T-helper 17 cell (primary cell): ENCODE data around the gene LIFR. TPM values are rescaled to one million over a fixed set of nuclear protein-coding genes. Genes with fewer than 3 reads are reported as not detected.
"Not testable (repeated sequence)": the region's sequence is repeated elsewhere in the genome, so short reads cannot be mapped to it uniquely, and the experiment has no call there.

Experiments used
- ATAC-seq: fragments of 150-1000 bp; cut with Tn5 transposase; 2 replicates; pipeline ENCODE4 v1.10.0; 2021; ENCODE audit warnings: mild to moderate bottlenecking, moderate library complexity
- DNase-seq, 3 donors: peaks; one replicate each; pipeline versions ENCODE4 v3.0.0 to v3.0.0-alpha.2; 2020 to 2021
- H3K9me3 ChIP-seq: one replicate; pipeline ENCODE4 v1.7.0; 2013; ENCODE audit warnings: low read length, mild to moderate bottlenecking; ENCODE audit not compliant: control insufficient read depth, poor library complexity, severe bottlenecking
- H3K27ac Mint-ChIP-seq: one replicate; pipeline ENCODE4 v1.8.0; 2022; ENCODE audit warnings: mild to moderate bottlenecking, moderate library complexity, mixed read lengths
- H3K27me3 Mint-ChIP-seq: one replicate; pipeline ENCODE4 v1.8.0; 2022; ENCODE audit warnings: mixed read lengths
- H3K36me3 Mint-ChIP-seq: one replicate; pipeline ENCODE4 v1.8.0; 2022; ENCODE audit warnings: low read depth, mixed read lengths
- H3K4me1 Mint-ChIP-seq: one replicate; pipeline ENCODE4 v1.8.0; 2022; ENCODE audit warnings: mild to moderate bottlenecking, mixed read lengths
- H3K4me3 Mint-ChIP-seq: one replicate; pipeline ENCODE4 v1.8.0; 2022; ENCODE audit warnings: mild to moderate bottlenecking, moderate library complexity, mixed read lengths
- total RNA-seq, 4 donors: library from RNA in 2 of 4; stranded (reverse) in 2 of 4; gene quantifications; one replicate each; pipeline ENCODE4 v1.2.3 and lab custom pipeline; 2022 to 2026

Gene LIFR
- total RNA-seq, 2 donors from 2014 or later, result 0.27 TPM; not detected in 1

- H3K9me3 ChIP-seq, result no peaks in the 10 kb centered on the region
- no peak overlapping the region for H3K27ac Mint-ChIP-seq
- no peaks in the 10 kb centered on the region for H3K36me3 Mint-ChIP-seq
- no peak overlapping the region for H3K4me3 Mint-ChIP-seq
- no peaks in the 10 kb centered on the region for H3K4me1 Mint-ChIP-seq
- peaks cover 29% of the 10 kb centered on the region for H3K27me3 Mint-ChIP-seq
- ATAC-seq, result no peak
- no peak for DNase-seq
Measured at GRCh38 chr5:38535248-38535750, 21.1 kb downstream of the LIFR start.

- Mint-ChIP-seq H3K4me1 (no peaks in the 10 kb centered on the region), H3K4me3 (no peak overlapping the region), H3K27ac (no peak overlapping the region), H3K27me3 (peaks cover 24% of the 10 kb centered on the region), H3K36me3 (peaks cover 2% of the 10 kb centered on the region)
- ATAC-seq, result no peak
- H3K9me3 ChIP-seq, result no peaks in the 10 kb centered on the region
- DNase-seq, result no peak
Measured at GRCh38 chr5:38534156-38534453, 22.3 kb downstream of the LIFR start.

- H3K27ac Mint-ChIP-seq, result no peak overlapping the region
- H3K36me3 Mint-ChIP-seq, result peaks cover 2% of the 10 kb centered on the region
- no peaks in the 10 kb centered on the region for H3K4me1 Mint-ChIP-seq
- no peak for DNase-seq
- H3K4me3 Mint-ChIP-seq, result no peak overlapping the region
- peaks cover 19% of the 10 kb centered on the region for H3K27me3 Mint-ChIP-seq
- H3K9me3 ChIP-seq, result no peaks in the 10 kb centered on the region
- ATAC-seq, result no peak
Measured at GRCh38 chr5:38533286-38534155, 22.9 kb downstream of the LIFR start.

- peaks cover 20% of the 10 kb centered on the region for H3K27me3 Mint-ChIP-seq
- no peak for DNase-seq
- peaks cover 6% of the 10 kb centered on the region for H3K36me3 Mint-ChIP-seq
- H3K27ac Mint-ChIP-seq, result no peak overlapping the region
- ATAC-seq, result no peak
- H3K4me3 Mint-ChIP-seq, result no peak overlapping the region
- peaks cover 4% of the 10 kb centered on the region for H3K4me1 Mint-ChIP-seq
- no peaks in the 10 kb centered on the region for H3K9me3 ChIP-seq
Measured at GRCh38 chr5:38532165-38532669, 24.2 kb downstream of the LIFR start.

- ATAC-seq (no peak), DNase-seq (no peak)
- H3K36me3 Mint-ChIP-seq, result peaks cover 6% of the 10 kb centered on the region
- H3K4me3 Mint-ChIP-seq, result no peak overlapping the region
- no peaks in the 10 kb centered on the region for H3K9me3 ChIP-seq
- H3K27ac Mint-ChIP-seq, result no peak overlapping the region
- H3K4me1 Mint-ChIP-seq, result peaks cover 4% of the 10 kb centered on the region
- peaks cover 19% of the 10 kb centered on the region for H3K27me3 Mint-ChIP-seq
Measured at GRCh38 chr5:38531518-38531917, 24.9 kb downstream of the LIFR start.

- Mint-ChIP-seq H3K27ac (no peak overlapping the region), H3K27me3 (peaks cover 28% of the 10 kb centered on the region), H3K4me3 (no peak overlapping the region), H3K36me3 (peaks cover 6% of the 10 kb centered on the region), H3K4me1 (peaks cover 4% of the 10 kb centered on the region)
- DNase-seq (no peak), ATAC-seq (no peak)
- no peaks in the 10 kb centered on the region for H3K9me3 ChIP-seq
Measured at GRCh38 chr5:38529955-38530646, 26.3 kb downstream of the LIFR start.

- peaks cover 6% of the 10 kb centered on the region for H3K4me1 Mint-ChIP-seq
- H3K27ac Mint-ChIP-seq, result no peak overlapping the region
- ATAC-seq, result no peak
- H3K4me3 Mint-ChIP-seq, result no peak overlapping the region
- peaks cover 6% of the 10 kb centered on the region for H3K36me3 Mint-ChIP-seq
- no peaks in the 10 kb centered on the region for H3K9me3 ChIP-seq
- DNase-seq, result no peak
- peaks cover 44% of the 10 kb centered on the region for H3K27me3 Mint-ChIP-seq
Measured at GRCh38 chr5:38528162-38528703, 28.2 kb downstream of the LIFR start.

GRCh38 chr5:38527475-38527874 is 29.0 kb downstream of the LIFR start:
- no peak overlapping the region for H3K27ac Mint-ChIP-seq
- DNase-seq (no peak), ATAC-seq (no peak)
- peaks cover 46% of the 10 kb centered on the region for H3K27me3 Mint-ChIP-seq
- no peaks in the 10 kb centered on the region for H3K9me3 ChIP-seq
- H3K36me3 Mint-ChIP-seq, result peaks cover 6% of the 10 kb centered on the region
- no peak overlapping the region for H3K4me3 Mint-ChIP-seq
- H3K4me1 Mint-ChIP-seq, result peaks cover 6% of the 10 kb centered on the region

- DNase-seq, result no peak
- Mint-ChIP-seq H3K27me3 (peaks cover 49% of the 10 kb centered on the region), H3K27ac (no peak overlapping the region)
Measured at GRCh38 chr5:38524022-38524421, 32.4 kb downstream of the LIFR start.

GRCh38 chr5:38519476-38519875 is 37.0 kb downstream of the LIFR start:
- peaks cover 20% of the 10 kb centered on the region for H3K27me3 Mint-ChIP-seq
- H3K9me3 ChIP-seq, result no peaks in the 10 kb centered on the region
- no peak for DNase-seq
- no peaks in the 10 kb centered on the region for H3K36me3 Mint-ChIP-seq
- H3K27ac Mint-ChIP-seq, result no peak overlapping the region
- H3K4me1 Mint-ChIP-seq, result peaks cover 2% of the 10 kb centered on the region
- ATAC-seq, result no peak
- H3K4me3 Mint-ChIP-seq, result no peak overlapping the region

More at GRCh38 chr5:38524022-38524421, 32.4 kb downstream of the LIFR start:
- Mint-ChIP-seq H3K4me1 (peaks cover 6% of the 10 kb centered on the region), H3K4me3 (no peak overlapping the region), H3K36me3 (peaks cover 5% of the 10 kb centered on the region)
- H3K9me3 ChIP-seq, result no peaks in the 10 kb centered on the region
- ATAC-seq, result no peak

GRCh38 chr5:38518341-38518740 is 38.1 kb downstream of the LIFR start:
- ATAC-seq (no peak), DNase-seq (no peak)
- H3K9me3 ChIP-seq, result no peaks in the 10 kb centered on the region
- Mint-ChIP-seq H3K4me3 (no peak overlapping the region), H3K4me1 (no peaks in the 10 kb centered on the region), H3K27me3 (peaks cover 14% of the 10 kb centered on the region), H3K36me3 (no peaks in the 10 kb centered on the region), H3K27ac (no peak overlapping the region)

GRCh38 chr5:38516649-38517048 is 39.8 kb downstream of the LIFR start:
- DNase-seq, H3K36me3 Mint-ChIP-seq, H3K27ac Mint-ChIP-seq, H3K9me3 ChIP-seq, H3K4me3 Mint-ChIP-seq, ATAC-seq, H3K4me1 Mint-ChIP-seq: not testable (repeated sequence)
- peaks cover 14% of the 10 kb centered on the region for H3K27me3 Mint-ChIP-seq

GRCh38 chr5:38515646-38516045 is 40.8 kb downstream of the LIFR start:
- H3K27ac Mint-ChIP-seq, result no peak overlapping the region
- no peak for DNase-seq
- no peaks in the 10 kb centered on the region for H3K9me3 ChIP-seq
- ATAC-seq, result no peak
- H3K36me3 Mint-ChIP-seq, result no peaks in the 10 kb centered on the region
- H3K4me1 Mint-ChIP-seq, result no peaks in the 10 kb centered on the region
- no peak overlapping the region for H3K4me3 Mint-ChIP-seq
- peaks cover 17% of the 10 kb centered on the region for H3K27me3 Mint-ChIP-seq
